Panc1 (cell line): Measurements from ENCODE around the gene MRPS18A. TPM values are rescaled to one million over a fixed set of nuclear protein-coding genes. Genes with fewer than 3 reads are reported as not detected.

Experiments
- ATAC-seq: fragments of 200-7000 bp; cut with Tn5 transposase; 2 replicates; pipeline ENCODE4 v1.9.1; 2020; ENCODE audit warnings: mild to moderate bottlenecking, moderate library complexity
- BruUV-seq: library from RNA; stranded (reverse); fragments of 400-500 nt; replicated peaks from 2 replicates; lab custom pipeline; 2021; lab: Mats Ljungman, UMichigan
- CTCF ChIA-PET: fragments of 300-600 bp; sonication (Branson Sonifier 250); formaldehyde crosslinking; loops from one replicate; lab custom pipeline; 2022; ENCODE audit warnings: antibody characterized with exemption; lab: Charles Lee
- POLR2A ChIA-PET: fragments of 300-600 bp; sonication (Branson Sonifier 250); formaldehyde crosslinking; loops from one replicate; lab custom pipeline; 2022; ENCODE audit warnings: antibody characterized with exemption; lab: Charles Lee
- DNase-seq: peaks from one replicate; pipeline ENCODE4 v3.0.0-alpha.2; 2010; ENCODE audit warnings: low read depth, low spot score
- H3K27ac ChIP-seq: 2 replicates; pipeline ENCODE4 v1.5.1; 2011; ENCODE audit warnings: mild to moderate bottlenecking, low read length, inconsistent platforms
- H3K27me3 ChIP-seq: fragments of 200-500 bp; sonication (Bioruptor generic); 2 replicates; pipeline ENCODE4 v1.6.0; 2014; ENCODE audit warnings: low read length, inconsistent platforms; ENCODE audit not compliant: control insufficient read depth, insufficient read depth
- H3K36me3 ChIP-seq: fragments of 200-500 bp; sonication (Bioruptor generic); 2 replicates; pipeline ENCODE4 v1.5.1; 2014; ENCODE audit warnings: inconsistent platforms, mild to moderate bottlenecking, low read length, moderate library complexity; ENCODE audit not compliant: control insufficient read depth, insufficient read depth
- H3K4me1 ChIP-seq: 2 replicates; pipeline ENCODE4 v1.5.1; 2011; ENCODE audit warnings: inconsistent platforms, mild to moderate bottlenecking, low read length, moderate library complexity; ENCODE audit not compliant: control insufficient read depth, insufficient read depth
- H3K4me3 ChIP-seq, 2 experiments: 2 replicates each; pipeline ENCODE4 v1.5.1; 2011 to 2012; ENCODE audit warnings: low read depth in 2 of 2, low read length in 2 of 2, mild to moderate bottlenecking in 2 of 2, inconsistent platforms in 1 of 2, moderate library complexity in 1 of 2
- H3K9me3 ChIP-seq: fragments of 200-500 bp; sonication (Bioruptor generic); 2 replicates; pipeline ENCODE4 v1.5.1; 2014; ENCODE audit warnings: low read depth, mild to moderate bottlenecking, inconsistent platforms, low read length, moderate library complexity; ENCODE audit not compliant: control insufficient read depth, insufficient read depth
- CTCF ChIP-seq: fragments of 450-650 bp; IDR thresholded peaks from 2 replicates; pipeline ENCODE4 v1.5.1; 2017; ENCODE audit warnings: mild to moderate bottlenecking
- POLR2AphosphoS5 ChIP-seq: IDR thresholded peaks from 2 replicates; pipeline ENCODE4 v1.6.1; 2012; ENCODE audit warnings: mild to moderate bottlenecking, low read depth, low read length, moderate library complexity
- REST ChIP-seq, 2 experiments: IDR thresholded peaks; 2 replicates each; pipeline ENCODE4 v1.6.1; 2011 to 2012; ENCODE audit warnings: low read depth in 2 of 2, control low read depth in 1 of 2, low read length in 1 of 2, mild to moderate bottlenecking in 1 of 2, moderate library complexity in 1 of 2; ENCODE audit not compliant: insufficient read depth in 1 of 2
- SIN3A ChIP-seq: IDR thresholded peaks from 2 replicates; pipeline ENCODE4 v1.6.1; 2012; ENCODE audit warnings: low read depth, mild to moderate bottlenecking, low read length, moderate library complexity, borderline replicate concordance; ENCODE audit not compliant: insufficient read depth
- TCF7L2 ChIP-seq: IDR thresholded peaks from 2 replicates; pipeline ENCODE4 v1.6.1; 2011; ENCODE audit warnings: mild to moderate bottlenecking, low read depth, low read length, inconsistent platforms
- in situ Hi-C: cut with HindIII; loops from 2 replicates; pipeline ENCODE4 v1.10.0; 2016; ENCODE audit warnings: low sequenced_read_pairs, low pct_unique_long_range_greater_than_20kb
- intact Hi-C: fragments of 100-400 bp; cut with micrococcal nuclease; formaldehyde crosslinking; loops from one replicate; pipeline ENCODE4 v1.10.0; 2022; ENCODE audit not compliant: unreplicated experiment
- total RNA-seq: library from RNA; stranded (reverse); gene quantifications from one replicate; pipeline ENCODE4 v1.2.1, GENCODE V29; 2021; ENCODE audit not compliant: unreplicated experiment

Gene MRPS18A
- total RNA-seq, 1 experiment from 2014 or later, result 45.8 TPM

- peak; percentile 18; the same call in 1 of the 2 replicates for TF ChIP-seq POLR2AphosphoS5
- TF ChIP-seq REST (IDR thresholded peaks at IDR 0.05; ENCODE audit: insufficient read depth in 1 of 2, low read depth in 2 of 2, low read length in 1 of 2), result no peak
- TF ChIP-seq CTCF, result no peak
- TF ChIP-seq SIN3A, result no peak
- TF ChIP-seq TCF7L2, result no peak
- Histone ChIP-seq H3K27ac (no peak overlapping the region), H3K36me3 (no peaks in the 10 kb centered on the region), H3K4me1 (peaks cover 9% of the 10 kb centered on the region), H3K9me3 (no peaks in the 10 kb centered on the region), H3K4me3 (no peak overlapping the region), H3K27me3 (no peaks in the 10 kb centered on the region)
- CTCF ChIA-PET, result interaction anchor here (0.6 kb wide), 1 partner anchor 24 kb away, joined by 4 read pairs; no protein-coding TSS in a partner anchor
- intact Hi-C loops (loop anchor here (5.0 kb wide), 1 partner anchor 103 kb away; the partner anchor contains the start of gene VEGFA), in situ Hi-C loops (no loop called here)
- peak; percentile 33 for ATAC-seq
- BruUV-seq, result no TSS peak
- no peak for DNase-seq
- POLR2A ChIA-PET, result interaction anchor here (0.5 to 1.0 kb wide), 2 partner anchors 18 to 1546 kb away, joined by 3 to 9 read pairs; no protein-coding TSS in a partner anchor
Measured at GRCh38 chr6:43669050-43669921, 18.3 kb downstream of the MRPS18A start.

- Histone ChIP-seq H3K36me3 (no peaks in the 10 kb centered on the region), H3K27me3 (no peaks in the 10 kb centered on the region), H3K9me3 (no peaks in the 10 kb centered on the region), H3K27ac (no peak overlapping the region), H3K4me1 (peaks cover 9% of the 10 kb centered on the region), H3K4me3 (no peak overlapping the region)
- ChIA-PET POLR2A (no interaction called here), CTCF (interaction anchor here (1.0 to 2.0 kb wide), 2 partner anchors 37 to 411 kb away, joined by 3 to 10 read pairs; no protein-coding TSS in a partner anchor)
- no TSS peak for BruUV-seq
- TF ChIP-seq SIN3A, result no peak
- TF ChIP-seq CTCF, result no peak; the same call in 1 of the 2 replicates
- TF ChIP-seq POLR2AphosphoS5, result peak; percentile 24; the same call in 1 of the 2 replicates
- no peak for DNase-seq
- in situ Hi-C loops, result no loop called here
- peak; percentile 67 for ATAC-seq
- intact Hi-C loops, result loop anchor here (5.0 kb wide), 1 partner anchor 104 kb away; the partner anchor contains the start of gene VEGFA
Measured at GRCh38 chr6:43668151-43669028, 19.2 kb downstream of the MRPS18A start.
